ENCODE measurements around the gene BHLHE40. TPM values are rescaled to one million over a fixed set of nuclear protein-coding genes. Genes with fewer than 3 reads are reported as not detected.

BHLHE40 gene
- total RNA-seq, 1 donor from 2014 or later: 6.6 TPM

- no peak for DNase-seq
These were observed 42.2 kb downstream of the BHLHE40 start for GRCh38 chr3:5021116-5022092.

GRCh38 chr3:5022187-5022965 is 43.1 kb downstream of the BHLHE40 start:
- no peak for DNase-seq

GRCh38 chr3:5022966-5023776 is 43.9 kb downstream of the BHLHE40 start:
- no peak for DNase-seq

- DNase-seq: no peak
These were observed 44.6 kb downstream of the BHLHE40 start for GRCh38 chr3:5023777-5024346.

GRCh38 chr3:5026046-5026362 is 46.8 kb downstream of the BHLHE40 start:
- no peak for DNase-seq

GRCh38 chr3:5029715-5030114 is 50.5 kb downstream of the BHLHE40 start:
- DNase-seq: no peak

GRCh38 chr3:5030152-5030551 is 50.9 kb downstream of the BHLHE40 start:
- no peak for DNase-seq

- no peak for DNase-seq
These were observed 53.6 kb downstream of the BHLHE40 start for GRCh38 chr3:5032844-5033243.

Other genes starting within 250 kb of the BHLHE40 start
- 95.6 TPM for gene ARL8B, start 142.9 kb downstream of the BHLHE40 start, total RNA-seq
- gene EDEM1, start 208.3 kb downstream of the BHLHE40 start, total RNA-seq: 8.4 TPM

Measured in occipital lobe (tissue), 2 donors.